SK-N-SH (cell line): ENCODE measurements around the gene NEMP2. TPM values are rescaled to one million over a fixed set of nuclear protein-coding genes. Genes with fewer than 3 reads are reported as not detected.

Source experiments
- CTCF ChIA-PET: fragments of 300-600, 350-600 bp; formaldehyde crosslinking; extraction: SDS; loops from one replicate; lab custom pipeline; 2021; lab: Yijun Ruan, JAX
- POLR2A ChIA-PET: fragments of 350-600 bp; sonication (Branson Sonifier 250); formaldehyde crosslinking; extraction: SDS; loops from one replicate; lab custom pipeline; 2020; ENCODE audit warnings: antibody characterized with exemption, inconsistent platforms; lab: Yijun Ruan, JAX
- DNase-seq: peaks from one replicate; pipeline ENCODE4 v3.0.0; 2012
- H2AFZ ChIP-seq: fragments of 200-600 bp; sonication (generic); 2 replicates; pipeline ENCODE4 v1.8.1; 2016; ENCODE audit warnings: antibody characterized with exemption, mild to moderate bottlenecking, low read depth
- H3F3A ChIP-seq: fragments of 200-600 bp; sonication (generic); replicated peaks from 2 replicates; pipeline ENCODE3; 2016; ENCODE audit warnings: antibody characterized with exemption, mild to moderate bottlenecking; ENCODE audit not compliant: insufficient read depth
- H3K27ac ChIP-seq, 2 experiments: fragments of 200-500 bp in 1 of 2; fragments of 200-600 bp in 1 of 2; sonication (Bioruptor generic) in 1 of 2; sonication (generic), shearing (Covaris generic) in 1 of 2; 2 replicates each; pipeline versions ENCODE4 v1.5.1 to v1.6.1; 2014 to 2016; ENCODE audit warnings: low read depth in 2 of 2, inconsistent platforms in 1 of 2, low read length in 1 of 2, mild to moderate bottlenecking in 1 of 2, mixed read lengths in 1 of 2
- H3K27me3 ChIP-seq: fragments of 200-600 bp; sonication (generic), shearing (Covaris generic); 2 replicates; pipeline ENCODE4 v1.6.1; 2016; ENCODE audit warnings: mixed run types; ENCODE audit not compliant: insufficient read depth
- H3K36me3 ChIP-seq, 2 experiments: fragments of 200-500 bp in 1 of 2; fragments of 200-600 bp in 1 of 2; sonication (Bioruptor generic) in 1 of 2; sonication (generic) in 1 of 2; replicated peaks in 1 of 2; 2 replicates each; pipeline versions ENCODE3 to v1.5.1; 2014 to 2016; ENCODE audit warnings: low read length in 1 of 2, mild to moderate bottlenecking in 1 of 2; ENCODE audit not compliant: insufficient read depth in 2 of 2, control insufficient read depth in 1 of 2
- H3K4me1 ChIP-seq, 2 experiments: fragments of 200-500 bp in 1 of 2; fragments of 200-600 bp in 1 of 2; sonication (Bioruptor generic) in 1 of 2; sonication (generic), shearing (Covaris generic) in 1 of 2; 2 replicates each; pipeline versions ENCODE4 v1.5.1 to v1.6.1; 2014 to 2016; ENCODE audit warnings: low read depth in 1 of 2, low read length in 1 of 2, mixed run types in 1 of 2; ENCODE audit not compliant: insufficient read depth in 2 of 2, control insufficient read depth in 1 of 2
- H3K4me2 ChIP-seq: fragments of 200-600 bp; sonication (generic), shearing (Covaris generic); 2 replicates; pipeline ENCODE4 v1.6.1; 2017; ENCODE audit warnings: mixed run types
- H3K4me3 ChIP-seq, 2 experiments: fragments of 200-500 bp in 1 of 2; fragments of 200-600 bp in 1 of 2; sonication (Bioruptor generic) in 1 of 2; sonication (generic), shearing (Covaris generic) in 1 of 2; 2 replicates each; pipeline versions ENCODE4 v1.5.1 to v1.8.1; 2014 to 2016; ENCODE audit warnings: low read depth in 2 of 2, inconsistent platforms in 1 of 2, low read length in 1 of 2, mild to moderate bottlenecking in 1 of 2, mixed read lengths in 1 of 2, moderate library complexity in 1 of 2
- H3K79me2 ChIP-seq: fragments of 200-600 bp; sonication (generic); 2 replicates; pipeline ENCODE4 v1.8.1; 2017; ENCODE audit warnings: mild to moderate bottlenecking; ENCODE audit not compliant: insufficient read depth
- H3K9ac ChIP-seq: fragments of 200-600 bp; sonication (generic); 2 replicates; pipeline ENCODE4 v1.6.1; 2017; ENCODE audit warnings: mixed run types
- H3K9me2 ChIP-seq: fragments of 200-600 bp; sonication (generic); 2 replicates; pipeline ENCODE4 v1.6.1; 2017; ENCODE audit warnings: mixed run types
- H3K9me3 ChIP-seq: fragments of 200-600 bp; sonication (generic); 2 replicates; pipeline ENCODE4 v1.6.1; 2017; ENCODE audit warnings: mixed run types, mild to moderate bottlenecking, moderate library complexity
- H4K20me1 ChIP-seq: fragments of 200-600 bp; sonication (generic); 2 replicates; pipeline ENCODE4 v1.6.1; 2017; ENCODE audit warnings: mild to moderate bottlenecking, mixed run types; ENCODE audit not compliant: insufficient read depth
- FOSL2 ChIP-seq: IDR thresholded peaks from 2 replicates; pipeline ENCODE4 v1.4.0; 2012; ENCODE audit warnings: low read depth, mild to moderate bottlenecking, moderate library complexity, borderline replicate concordance
- MEF2A ChIP-seq: IDR thresholded peaks from 2 replicates; pipeline ENCODE4 v1.4.0; 2012; ENCODE audit warnings: low read depth, borderline replicate concordance
- NRF1 ChIP-seq: IDR thresholded peaks from 2 replicates; pipeline ENCODE4 v1.6.1; 2012; ENCODE audit warnings: low read depth, mild to moderate bottlenecking, low read length
- POLR2AphosphoS5 ChIP-seq: IDR thresholded peaks from 2 replicates; pipeline ENCODE4 v1.6.1; 2012; ENCODE audit warnings: low read depth, low read length
- SIN3A ChIP-seq: IDR thresholded peaks from 2 replicates; pipeline ENCODE4 v1.6.1; 2012; ENCODE audit warnings: low read depth, mild to moderate bottlenecking, low read length, moderate library complexity, borderline replicate concordance
- TAF1 ChIP-seq: IDR thresholded peaks from 2 replicates; pipeline ENCODE4 v1.6.1; 2012; ENCODE audit warnings: low read depth, mild to moderate bottlenecking, low read length, moderate library complexity, borderline replicate concordance
- TCF12 ChIP-seq: IDR thresholded peaks from 2 replicates; pipeline ENCODE4 v1.4.0; 2012
- YY1 ChIP-seq: IDR thresholded peaks from 2 replicates; pipeline ENCODE4 v1.4.0; 2012; ENCODE audit warnings: low read depth, mild to moderate bottlenecking
- WGBS: methylation state at CpG from one replicate; pipeline ENCODE4 v1.1.6; 2017; ENCODE audit warnings: low lambda C conversion rate; 5-methylcytosine and 5-hydroxymethylcytosine counted together
- polyA plus RNA-seq, 3 experiments: library from polyadenylated mRNA; depleted of rRNA; stranded (reverse); fragments of >200 nt; gene quantifications; 2 replicates each; pipeline ENCODE4 v1.2.3, GENCODE V29; 2012
- TF ChIP-seq, protein P1 (sequence below): IDR thresholded peaks from 2 replicates; pipeline ENCODE4 v1.6.1; 2012; ENCODE audit warnings: mild to moderate bottlenecking, low read depth, low read length, moderate library complexity
- TF ChIP-seq, protein P2 (sequence below): fragments of 150-350 bp; IDR thresholded peaks from 2 replicates; pipeline ENCODE4 v1.6.1; 2016; ENCODE audit warnings: mild to moderate bottlenecking, low read depth, low read length
- TF ChIP-seq, protein P3 (sequence below): IDR thresholded peaks from 2 replicates; pipeline ENCODE4 v1.4.0; 2012; ENCODE audit warnings: low read depth, borderline replicate concordance
- TF ChIP-seq, protein P4 (sequence below): IDR thresholded peaks from 2 replicates; pipeline ENCODE4 v1.4.0; 2012; ENCODE audit warnings: low read depth, borderline replicate concordance
- TF ChIP-seq, protein P5 (sequence below): fragments of 150-350 bp; IDR thresholded peaks from 2 replicates; pipeline ENCODE4 v1.6.1; 2017; ENCODE audit warnings: antibody characterized with exemption, low read length, low read depth, borderline replicate concordance

The NEMP2 gene
- polyA plus RNA-seq, 1 of the 3 experiments (the other 2 are of a cell fraction): 2.0 TPM

DNA sequence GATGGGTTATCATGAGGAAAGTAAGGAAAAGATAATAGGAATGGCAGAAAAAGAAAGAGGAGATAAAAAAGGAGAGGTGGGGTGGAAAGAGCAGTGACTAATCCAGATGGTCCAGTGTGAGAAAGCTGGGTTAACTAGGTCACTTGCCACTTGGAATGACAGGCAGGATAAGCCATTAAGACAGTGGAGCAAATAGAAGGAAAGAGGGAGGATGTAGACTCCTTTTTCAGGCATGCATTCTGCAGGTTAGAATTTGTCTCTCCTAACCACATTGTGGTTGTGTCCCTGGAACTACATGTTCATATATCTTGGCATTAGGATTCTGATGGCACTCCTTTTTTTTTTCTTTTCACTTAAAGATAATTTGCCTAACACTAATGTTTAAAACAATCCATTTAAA is 13.4 kb upstream of the NEMP2 start (continued):
- TF ChIP-seq, protein P1, sequence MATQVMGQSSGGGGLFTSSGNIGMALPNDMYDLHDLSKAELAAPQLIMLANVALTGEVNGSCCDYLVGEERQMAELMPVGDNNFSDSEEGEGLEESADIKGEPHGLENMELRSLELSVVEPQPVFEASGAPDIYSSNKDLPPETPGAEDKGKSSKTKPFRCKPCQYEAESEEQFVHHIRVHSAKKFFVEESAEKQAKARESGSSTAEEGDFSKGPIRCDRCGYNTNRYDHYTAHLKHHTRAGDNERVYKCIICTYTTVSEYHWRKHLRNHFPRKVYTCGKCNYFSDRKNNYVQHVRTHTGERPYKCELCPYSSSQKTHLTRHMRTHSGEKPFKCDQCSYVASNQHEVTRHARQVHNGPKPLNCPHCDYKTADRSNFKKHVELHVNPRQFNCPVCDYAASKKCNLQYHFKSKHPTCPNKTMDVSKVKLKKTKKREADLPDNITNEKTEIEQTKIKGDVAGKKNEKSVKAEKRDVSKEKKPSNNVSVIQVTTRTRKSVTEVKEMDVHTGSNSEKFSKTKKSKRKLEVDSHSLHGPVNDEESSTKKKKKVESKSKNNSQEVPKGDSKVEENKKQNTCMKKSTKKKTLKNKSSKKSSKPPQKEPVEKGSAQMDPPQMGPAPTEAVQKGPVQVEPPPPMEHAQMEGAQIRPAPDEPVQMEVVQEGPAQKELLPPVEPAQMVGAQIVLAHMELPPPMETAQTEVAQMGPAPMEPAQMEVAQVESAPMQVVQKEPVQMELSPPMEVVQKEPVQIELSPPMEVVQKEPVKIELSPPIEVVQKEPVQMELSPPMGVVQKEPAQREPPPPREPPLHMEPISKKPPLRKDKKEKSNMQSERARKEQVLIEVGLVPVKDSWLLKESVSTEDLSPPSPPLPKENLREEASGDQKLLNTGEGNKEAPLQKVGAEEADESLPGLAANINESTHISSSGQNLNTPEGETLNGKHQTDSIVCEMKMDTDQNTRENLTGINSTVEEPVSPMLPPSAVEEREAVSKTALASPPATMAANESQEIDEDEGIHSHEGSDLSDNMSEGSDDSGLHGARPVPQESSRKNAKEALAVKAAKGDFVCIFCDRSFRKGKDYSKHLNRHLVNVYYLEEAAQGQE: no peak
- TF ChIP-seq MEF2A (no peak), POLR2AphosphoS5 (no peak)
- TF ChIP-seq, protein P2, sequence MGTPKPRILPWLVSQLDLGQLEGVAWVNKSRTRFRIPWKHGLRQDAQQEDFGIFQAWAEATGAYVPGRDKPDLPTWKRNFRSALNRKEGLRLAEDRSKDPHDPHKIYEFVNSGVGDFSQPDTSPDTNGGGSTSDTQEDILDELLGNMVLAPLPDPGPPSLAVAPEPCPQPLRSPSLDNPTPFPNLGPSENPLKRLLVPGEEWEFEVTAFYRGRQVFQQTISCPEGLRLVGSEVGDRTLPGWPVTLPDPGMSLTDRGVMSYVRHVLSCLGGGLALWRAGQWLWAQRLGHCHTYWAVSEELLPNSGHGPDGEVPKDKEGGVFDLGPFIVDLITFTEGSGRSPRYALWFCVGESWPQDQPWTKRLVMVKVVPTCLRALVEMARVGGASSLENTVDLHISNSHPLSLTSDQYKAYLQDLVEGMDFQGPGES: no peak

DNA sequence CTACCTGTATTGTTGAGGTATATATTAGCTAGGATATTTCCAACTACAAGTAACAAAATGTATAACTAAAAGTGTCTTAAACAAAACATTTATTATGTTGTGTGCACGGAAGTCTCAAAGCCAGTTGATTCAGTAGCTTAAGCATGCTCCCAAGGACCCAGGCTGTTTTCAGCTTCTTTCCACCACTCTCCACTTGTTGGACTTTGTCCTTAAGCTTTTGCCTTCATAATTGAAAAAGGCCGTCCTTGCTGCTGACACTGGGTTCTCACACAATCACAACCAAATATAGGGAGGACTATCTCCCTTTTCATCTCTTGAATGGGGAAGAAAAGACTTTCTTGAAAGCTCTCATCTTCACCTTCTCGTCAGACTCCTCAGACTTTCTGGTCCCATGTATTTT is 12.2 kb upstream of the NEMP2 start:
- H3K4me2 ChIP-seq: no peak overlapping the region
- ChIA-PET CTCF (interaction anchor here (1.2 kb wide), 1 partner anchor 30 kb away, joined by 3 read pairs; no protein-coding TSS in a partner anchor), POLR2A (no interaction called here)
- H3F3A ChIP-seq: peaks cover 11% of the 10 kb centered on the region
- H3K79me2 ChIP-seq: no peaks in the 10 kb centered on the region
- H3K27ac ChIP-seq: no peak overlapping the region
- WGBS: 90% methylated on average over 3 of the region's 3 CpGs
- no peaks in the 10 kb centered on the region for H3K36me3 ChIP-seq
- TF ChIP-seq YY1: no peak
- TF ChIP-seq, protein P1: no peak
- no peak for TF ChIP-seq NRF1
- TF ChIP-seq, protein P3, sequence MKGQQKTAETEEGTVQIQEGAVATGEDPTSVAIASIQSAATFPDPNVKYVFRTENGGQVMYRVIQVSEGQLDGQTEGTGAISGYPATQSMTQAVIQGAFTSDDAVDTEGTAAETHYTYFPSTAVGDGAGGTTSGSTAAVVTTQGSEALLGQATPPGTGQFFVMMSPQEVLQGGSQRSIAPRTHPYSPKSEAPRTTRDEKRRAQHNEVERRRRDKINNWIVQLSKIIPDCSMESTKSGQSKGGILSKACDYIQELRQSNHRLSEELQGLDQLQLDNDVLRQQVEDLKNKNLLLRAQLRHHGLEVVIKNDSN: no peak
- TF ChIP-seq TCF12: no peak
- TF ChIP-seq, protein P4, sequence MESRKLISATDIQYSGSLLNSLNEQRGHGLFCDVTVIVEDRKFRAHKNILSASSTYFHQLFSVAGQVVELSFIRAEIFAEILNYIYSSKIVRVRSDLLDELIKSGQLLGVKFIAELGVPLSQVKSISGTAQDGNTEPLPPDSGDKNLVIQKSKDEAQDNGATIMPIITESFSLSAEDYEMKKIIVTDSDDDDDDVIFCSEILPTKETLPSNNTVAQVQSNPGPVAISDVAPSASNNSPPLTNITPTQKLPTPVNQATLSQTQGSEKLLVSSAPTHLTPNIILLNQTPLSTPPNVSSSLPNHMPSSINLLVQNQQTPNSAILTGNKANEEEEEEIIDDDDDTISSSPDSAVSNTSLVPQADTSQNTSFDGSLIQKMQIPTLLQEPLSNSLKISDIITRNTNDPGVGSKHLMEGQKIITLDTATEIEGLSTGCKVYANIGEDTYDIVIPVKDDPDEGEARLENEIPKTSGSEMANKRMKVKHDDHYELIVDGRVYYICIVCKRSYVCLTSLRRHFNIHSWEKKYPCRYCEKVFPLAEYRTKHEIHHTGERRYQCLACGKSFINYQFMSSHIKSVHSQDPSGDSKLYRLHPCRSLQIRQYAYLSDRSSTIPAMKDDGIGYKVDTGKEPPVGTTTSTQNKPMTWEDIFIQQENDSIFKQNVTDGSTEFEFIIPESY: no peak
- TF ChIP-seq TAF1: no peak
- TF ChIP-seq SIN3A: no peak
- no peak for TF ChIP-seq FOSL2
- TF ChIP-seq, protein P5, sequence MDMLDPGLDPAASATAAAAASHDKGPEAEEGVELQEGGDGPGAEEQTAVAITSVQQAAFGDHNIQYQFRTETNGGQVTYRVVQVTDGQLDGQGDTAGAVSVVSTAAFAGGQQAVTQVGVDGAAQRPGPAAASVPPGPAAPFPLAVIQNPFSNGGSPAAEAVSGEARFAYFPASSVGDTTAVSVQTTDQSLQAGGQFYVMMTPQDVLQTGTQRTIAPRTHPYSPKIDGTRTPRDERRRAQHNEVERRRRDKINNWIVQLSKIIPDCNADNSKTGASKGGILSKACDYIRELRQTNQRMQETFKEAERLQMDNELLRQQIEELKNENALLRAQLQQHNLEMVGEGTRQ: no peak
- DNase-seq: no peak
- H3K27me3 ChIP-seq: no peaks in the 10 kb centered on the region
- H3K4me3 ChIP-seq: no peak overlapping the region
- no peak overlapping the region for H2AFZ ChIP-seq
- H4K20me1 ChIP-seq: no peaks in the 10 kb centered on the region
- no peaks in the 10 kb centered on the region for H3K9me2 ChIP-seq
- H3K9ac ChIP-seq: no peak overlapping the region
- no peaks in the 10 kb centered on the region for H3K9me3 ChIP-seq
- H3K4me1 ChIP-seq: no peaks in the 10 kb centered on the region
